HCT116 (cell line): Measurements from ENCODE around the gene CTNND2. TPM values are rescaled to one million over a fixed set of nuclear protein-coding genes. Genes with fewer than 3 reads are reported as not detected.

ENCODE experiments used
- ATAC-seq: fragments of 200-7000 bp; cut with Tn5 transposase; 2 replicates; pipeline ENCODE4 v1.9.1; 2020; ENCODE audit warnings: mild to moderate bottlenecking, moderate library complexity
- BruUV-seq: library from RNA; stranded (reverse); fragments of 400-500 nt; replicated peaks from 2 replicates; lab custom pipeline; 2021; lab: Mats Ljungman, UMichigan
- CTCF ChIA-PET: fragments of 300-600 bp; sonication (Branson Sonifier 250); formaldehyde crosslinking; loops from one replicate; lab custom pipeline; 2021; ENCODE audit warnings: antibody characterized with exemption; lab: Charles Lee
- POLR2A ChIA-PET: fragments of 300-600, 350-600 bp; sonication (Branson Sonifier 250); formaldehyde crosslinking; loops from one replicate; lab custom pipeline; 2021; ENCODE audit warnings: antibody characterized with exemption; lab: Charles Lee
- RAD21 ChIA-PET, 2 experiments: fragments of 300-600 bp; sonication (Branson Sonifier 250); formaldehyde crosslinking; loops; one replicate each; lab custom pipeline; 2023; ENCODE audit warnings: low total read pairs in 2 of 2; ENCODE audit not compliant: uncharacterized antibody in 2 of 2, unreplicated experiment in 2 of 2, low non-redundant PET in 1 of 2; lab: Charles Lee
- DNase-seq: peaks from one replicate; pipeline ENCODE4 v3.0.0-alpha.2; 2010; ENCODE audit warnings: low read depth, low spot score
- H2AFZ ChIP-seq: fragments of 200-600 bp; shearing (Covaris generic), sonication (generic); 2 replicates; pipeline ENCODE4 v1.6.1; 2017; ENCODE audit warnings: low read depth, mixed run types, mixed read lengths, antibody characterized with exemption, low read length; ENCODE audit not compliant: poor library complexity, severe bottlenecking
- H3K27ac ChIP-seq: 2 replicates; pipeline ENCODE4 v1.5.1; 2012; ENCODE audit warnings: low read depth, low read length
- H3K27me3 ChIP-seq: fragments of 200-600 bp; sonication (generic); 2 replicates; pipeline ENCODE4 v1.6.1; 2016; ENCODE audit warnings: mixed run types, low read length, mixed read lengths; ENCODE audit not compliant: insufficient read depth
- H3K36me3 ChIP-seq, 2 experiments: fragments of 200-500 bp in 1 of 2; fragments of 200-600 bp in 1 of 2; sonication (Bioruptor generic) in 1 of 2; sonication (generic) in 1 of 2; 2 replicates each; pipeline versions ENCODE4 v1.5.1 to v1.6.1; 2014 to 2016; ENCODE audit warnings: low read length in 2 of 2, inconsistent platforms in 1 of 2, mixed read lengths in 1 of 2, mixed run types in 1 of 2; ENCODE audit not compliant: insufficient read depth in 2 of 2, control insufficient read depth in 1 of 2
- H3K4me1 ChIP-seq, 2 experiments: fragments of 200-600 bp in 1 of 2; sonication (generic) in 1 of 2; 2 replicates each; pipeline versions ENCODE4 v1.5.1 to v1.6.1; 2012 to 2017; ENCODE audit warnings: low read length in 2 of 2, inconsistent platforms in 1 of 2, mild to moderate bottlenecking in 1 of 2, mixed read lengths in 1 of 2, mixed run types in 1 of 2, moderate library complexity in 1 of 2; ENCODE audit not compliant: insufficient read depth in 2 of 2, control insufficient read depth in 1 of 2
- H3K4me2 ChIP-seq: fragments of 200-600 bp; sonication (generic); 2 replicates; pipeline ENCODE4 v1.6.1; 2017; ENCODE audit warnings: mixed run types, low read length, mixed read lengths
- H3K4me3 ChIP-seq, 2 experiments: fragments of 200-600 bp in 1 of 2; sonication (generic) in 1 of 2; replicated peaks in 1 of 2; 2 replicates each; pipeline ENCODE4 v1.5.1; 2011 to 2016; ENCODE audit warnings: low read length in 2 of 2, control low read depth in 1 of 2, low read depth in 1 of 2, mild to moderate bottlenecking in 1 of 2, mixed read lengths in 1 of 2, mixed run types in 1 of 2
- H3K79me2 ChIP-seq: fragments of 200-600 bp; sonication (generic); 2 replicates; pipeline ENCODE4 v1.6.1; 2017; ENCODE audit warnings: mild to moderate bottlenecking, mixed run types, low read length, moderate library complexity, mixed read lengths; ENCODE audit not compliant: insufficient read depth
- H3K9ac ChIP-seq: fragments of 200-600 bp; sonication (generic); 2 replicates; pipeline ENCODE4 v1.6.1; 2016; ENCODE audit warnings: low read length, mixed read lengths
- H3K9me2 ChIP-seq: fragments of 200-600 bp; sonication (generic), shearing (Covaris generic); 2 replicates; pipeline ENCODE4 v1.6.1; 2017; ENCODE audit warnings: mixed run types, mild to moderate bottlenecking, moderate library complexity; ENCODE audit not compliant: insufficient read depth
- H3K9me3 ChIP-seq, 2 experiments: fragments of 200-500 bp in 1 of 2; fragments of 200-600 bp in 1 of 2; sonication (Bioruptor generic) in 1 of 2; sonication (generic) in 1 of 2; 2 replicates each; pipeline ENCODE4 v1.6.1; 2014 to 2017; ENCODE audit warnings: low read length in 2 of 2, mixed read lengths in 2 of 2, inconsistent platforms in 1 of 2, low read depth in 1 of 2, mild to moderate bottlenecking in 1 of 2, mixed run types in 1 of 2, moderate library complexity in 1 of 2; ENCODE audit not compliant: control insufficient read depth in 1 of 2, insufficient read depth in 1 of 2
- H4K20me1 ChIP-seq: fragments of 200-600 bp; sonication (generic), shearing (Covaris generic); 2 replicates; pipeline ENCODE4 v1.6.1; 2017; ENCODE audit warnings: mixed run types, mild to moderate bottlenecking, moderate library complexity; ENCODE audit not compliant: insufficient read depth
- CTCF ChIP-seq, 3 experiments: fragments of 200-600 bp in 1 of 3; sonication (generic) in 1 of 3; IDR thresholded peaks in 2 of 3; conservative IDR thresholded peaks in 1 of 3; 2 replicates each; pipeline ENCODE4 v1.5.1; 2012 to 2017; ENCODE audit warnings: low read depth in 2 of 3, low read length in 2 of 3, antibody characterized with exemption in 1 of 3, borderline replicate concordance in 1 of 3, control low read depth in 1 of 3, mild to moderate bottlenecking in 1 of 3, mixed read lengths in 1 of 3, mixed run types in 1 of 3, moderate library complexity in 1 of 3; ENCODE audit not compliant: insufficient read depth in 1 of 3
- RAD21 ChIP-seq: IDR thresholded peaks from 2 replicates; pipeline ENCODE4 v1.6.1; 2012; ENCODE audit warnings: low read depth, mild to moderate bottlenecking
- SIN3A ChIP-seq: IDR thresholded peaks from 2 replicates; pipeline ENCODE4 v1.6.1; 2012; ENCODE audit warnings: low read depth
- intact Hi-C: fragments of 100-400 bp; cut with micrococcal nuclease; formaldehyde crosslinking; loops from 2 replicates; pipeline ENCODE4 v1.10.0; 2022
- total RNA-seq: library from RNA; stranded (reverse); gene quantifications from one replicate; pipeline ENCODE4 v1.2.1, GENCODE V29; 2021; ENCODE audit not compliant: unreplicated experiment

CTNND2 gene
- total RNA-seq, 1 experiment from 2014 or later = not detected

- peaks cover 31% of the 10 kb centered on the region; the same call in 1 of the 2 replicates for H3K27me3 ChIP-seq
- no peaks in the 10 kb centered on the region for H3K9me2 ChIP-seq
- ATAC-seq (peak; percentile 99), DNase-seq (peak; percentile 42)
- CTCF ChIA-PET = interaction anchor here (0.6 to 2.3 kb wide), 12 partner anchors 12 to 293 kb away, joined by 3 to 13 read pairs (median 4); no protein-coding TSS in a partner anchor
- peak overlapping the region; percentile 21; the same call in 1 of the 2 replicates for H3K4me2 ChIP-seq
- no peak overlapping the region for H3K27ac ChIP-seq
- no peak overlapping the region for H3K9ac ChIP-seq
- H3K36me3 ChIP-seq = no peaks in the 10 kb centered on the region
- H3K4me3 ChIP-seq = no peak overlapping the region
- H3K79me2 ChIP-seq = no peaks in the 10 kb centered on the region
- H3K4me1 ChIP-seq = no peaks in the 10 kb centered on the region
- POLR2A ChIA-PET = interaction anchor here (0.8 kb wide), 1 partner anchor 195 kb away, joined by 3 read pairs; no protein-coding TSS in a partner anchor
- TF ChIP-seq CTCF (IDR thresholded peaks at IDR 0.05 in 2 of 3, conservative IDR thresholded peaks at IDR 0.05 in 1 of 3; ENCODE audit: borderline replicate concordance in 1 of 3, insufficient read depth in 1 of 3, low read depth in 2 of 3, low read length in 2 of 3) (peak; percentile 68 to 95 (median 91)), RAD21 (peak; percentile 65), SIN3A (no peak)
- RAD21 ChIA-PET = interaction anchor here in 1 of 2 experiments (0.6 kb wide), 1 partner anchor 263 kb away, joined by 3 read pairs; no protein-coding TSS in a partner anchor
- no peaks in the 10 kb centered on the region for H3K9me3 ChIP-seq
- no peaks in the 10 kb centered on the region for H4K20me1 ChIP-seq
- intact Hi-C loops = loop anchor here (2.0 to 5.0 kb wide), 3 partner anchors 195 to 536 kb away; no protein-coding TSS in a partner anchor
- H2AFZ ChIP-seq = no peak overlapping the region
- BruUV-seq = no TSS peak
These were observed 916.2 kb downstream of the CTNND2 start for GRCh38 chr5:10987925-10988504.
